Stimulated activated CD8-positive, alpha-beta memory T cell treated with anti-CD3 and anti-CD28 coated beads, Interleukin-4, amount 100 ng/mL, for 48 hours (primary cell): ENCODE data around the gene NDUFA11.

Experiments used
- DNase-seq: peaks from one replicate; pipeline ENCODE4 v3.0.0-alpha.2; 2020

NDUFA11 gene

GRCh38 chr19:5905114-5905778 lies 1.7 kb upstream of the NDUFA11 start:
- no peak for DNase-seq

- peak; percentile 99 for DNase-seq
These were observed 943 bp upstream of the NDUFA11 start, which contains the start of gene VMAC for GRCh38 chr19:5904352-5905113. TSS of gene VMAC (plus strand) at chr19:5904872. CDS start at chr19:5904891, 19 bp downstream.

GRCh38 chr19:5903056-5903623 lies 450 bp downstream of the NDUFA11 start:
- peak; percentile 43 for DNase-seq

GRCh38 chr19:5900976-5901375 lies 2.6 kb downstream of the NDUFA11 start:
- no peak for DNase-seq

- no peak for DNase-seq
These were observed 3.7 kb downstream of the NDUFA11 start for GRCh38 chr19:5899728-5900526.

- DNase-seq, result no peak
These were observed 6.2 kb downstream of the NDUFA11 start for GRCh38 chr19:5897189-5897969.

- no peak for DNase-seq
These were observed 7.1 kb downstream of the NDUFA11 start for GRCh38 chr19:5896365-5897076.

GRCh38 chr19:5895890-5896289 lies 7.7 kb downstream of the NDUFA11 start:
- DNase-seq, result no peak

GRCh38 chr19:5895409-5895808 lies 8.2 kb downstream of the NDUFA11 start:
- no peak for DNase-seq

- no peak for DNase-seq
These were observed 8.8 kb downstream of the NDUFA11 start for GRCh38 chr19:5894704-5895349.

- no peak for DNase-seq
These were observed 9.5 kb downstream of the NDUFA11 start for GRCh38 chr19:5893907-5894703.

- DNase-seq, result no peak
These were observed 10.2 kb downstream of the NDUFA11 start for GRCh38 chr19:5893296-5893903.

GRCh38 chr19:5892772-5893275 lies 10.8 kb downstream of the NDUFA11 start:
- DNase-seq, result no peak

- DNase-seq, result peak; percentile 45
These were observed 11.4 kb downstream of the NDUFA11 start for GRCh38 chr19:5891938-5892771.

GRCh38 chr19:5891572-5891937 lies 12.0 kb downstream of the NDUFA11 start:
- no peak for DNase-seq

- no peak for DNase-seq
These were observed 13.5 kb downstream of the NDUFA11 start for GRCh38 chr19:5890099-5890498.

GRCh38 chr19:5889288-5889971 lies 14.2 kb downstream of the NDUFA11 start:
- no peak for DNase-seq
